Stimulated activated CD8-positive, alpha-beta memory T cell treated with anti-CD3 and anti-CD28 coated beads, Interleukin-7, amount 100 ng/mL, for 1 hour (primary cell): ENCODE data around the gene HCST.
"Not testable (repeated sequence)": the region's sequence is repeated elsewhere in the genome, so short reads cannot be mapped to it uniquely, and the experiment has no call there.

Source experiments
- DNase-seq, 2 donors: peaks; one replicate each; pipeline ENCODE4 v3.0.0-alpha.2; 2020; ENCODE audit warnings: low read depth in 2 of 2

HCST gene, protein sequence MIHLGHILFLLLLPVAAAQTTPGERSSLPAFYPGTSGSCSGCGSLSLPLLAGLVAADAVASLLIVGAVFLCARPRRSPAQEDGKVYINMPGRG

DNA sequence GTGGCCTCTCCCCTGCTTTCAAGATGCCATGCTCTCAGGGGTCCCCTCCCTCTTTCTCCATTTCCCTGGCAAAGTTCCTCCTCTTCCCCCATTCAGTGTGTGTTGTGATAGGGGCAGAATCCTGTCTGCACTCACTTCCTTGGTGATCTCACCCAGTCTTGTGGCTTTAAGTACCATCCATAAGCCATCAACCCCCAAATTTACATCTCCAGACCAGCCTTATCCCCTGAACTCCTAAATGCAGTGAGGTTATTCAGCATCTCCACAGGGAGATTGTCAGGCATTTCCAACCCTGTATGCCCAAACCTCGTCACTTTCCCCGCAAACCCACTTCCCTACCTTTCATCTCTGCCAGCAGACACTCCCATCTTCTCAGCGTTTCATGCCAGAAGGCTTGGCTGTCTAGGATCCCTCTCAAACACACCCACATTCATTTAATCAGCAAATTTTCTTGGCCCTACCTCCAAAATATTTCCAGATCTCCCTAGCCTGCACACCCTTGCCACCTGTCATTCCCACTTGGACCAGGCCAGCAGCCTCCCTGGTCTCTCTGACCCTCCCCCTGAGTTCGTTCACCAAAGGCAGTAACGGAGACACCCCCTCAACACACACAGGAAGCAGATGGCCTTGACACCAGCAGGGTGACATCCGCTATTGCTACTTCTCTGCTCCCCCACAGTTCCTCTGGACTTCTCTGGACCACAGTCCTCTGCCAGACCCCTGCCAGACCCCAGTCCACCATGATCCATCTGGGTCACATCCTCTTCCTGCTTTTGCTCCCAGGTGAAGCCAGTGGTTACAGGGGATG, at the start of gene HCST:
TSS of gene HCST (plus strand) at position 676 of the 808 bp plus-strand sequence. CDS start at position 741, 65 bp downstream.
- no peak for DNase-seq

DNA sequence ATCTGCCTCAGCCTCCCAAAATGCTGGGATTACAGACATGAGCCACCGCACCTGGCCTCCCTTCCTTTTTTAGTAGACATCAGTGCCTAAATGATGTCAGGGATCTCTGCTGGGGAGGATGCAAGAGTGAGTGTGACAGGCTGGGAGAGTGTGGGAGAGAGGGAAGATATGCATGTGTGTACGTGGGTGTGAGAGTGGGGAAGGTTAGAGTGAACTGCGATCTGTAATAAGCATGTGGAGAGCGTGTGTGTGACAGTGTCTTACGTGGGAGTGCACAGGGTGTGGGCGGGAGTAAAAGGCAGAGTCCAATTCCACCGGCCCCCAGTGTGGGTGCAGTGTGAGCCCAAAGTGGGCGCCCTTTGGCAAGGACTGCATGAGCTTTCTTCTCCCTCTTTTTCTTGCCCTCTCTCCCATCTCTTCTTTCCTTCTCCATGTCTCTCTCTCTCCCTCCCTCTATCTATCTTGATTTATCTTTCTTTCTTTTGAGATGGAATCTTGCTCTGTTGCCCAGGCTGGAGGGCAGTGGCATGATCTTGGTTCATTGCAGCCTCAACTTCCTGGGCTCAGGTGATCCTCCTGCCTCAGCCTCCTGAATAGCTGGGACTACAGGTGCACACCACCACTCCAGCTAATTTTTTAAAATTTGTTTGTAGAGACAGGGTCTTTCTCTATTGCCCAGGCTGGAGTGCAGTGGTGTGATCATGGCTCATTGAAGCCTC, 49.1 kb upstream of the HCST start:
- no peak for DNase-seq

DNA sequence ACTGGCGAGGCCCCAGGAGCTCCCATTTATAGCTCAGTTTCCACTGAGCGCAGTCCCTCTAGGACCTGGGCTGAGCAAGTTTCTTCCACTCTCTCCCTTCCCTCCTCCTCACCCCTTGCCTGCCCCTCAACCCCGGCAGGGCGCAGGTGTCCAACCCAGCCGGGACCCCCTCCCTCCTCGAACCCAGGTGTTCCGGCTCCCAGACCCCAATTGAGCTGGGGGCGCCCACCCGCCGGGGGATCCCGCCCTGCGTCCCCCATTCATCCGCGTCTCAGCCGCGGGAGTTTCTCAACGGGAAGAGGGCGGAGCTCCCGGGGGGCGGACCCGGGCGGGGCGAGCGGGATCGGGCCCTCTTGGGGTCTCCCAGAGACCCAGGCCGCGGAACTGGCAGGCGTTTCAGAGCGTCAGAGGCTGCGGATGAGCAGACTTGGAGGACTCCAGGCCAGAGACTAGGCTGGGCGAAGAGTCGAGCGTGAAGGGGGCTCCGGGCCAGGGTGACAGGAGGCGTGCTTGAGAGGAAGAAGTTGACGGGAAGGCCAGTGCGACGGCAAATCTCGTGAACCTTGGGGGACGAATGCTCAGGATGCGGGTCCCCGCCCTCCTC, 45.7 kb upstream of the HCST start, which contains the start of gene KIRREL2:
TSS of gene KIRREL2 (plus strand) at position 366 of the 604 bp plus-strand sequence. CDS start at position 575, 209 bp downstream.
- no peak for DNase-seq

DNA sequence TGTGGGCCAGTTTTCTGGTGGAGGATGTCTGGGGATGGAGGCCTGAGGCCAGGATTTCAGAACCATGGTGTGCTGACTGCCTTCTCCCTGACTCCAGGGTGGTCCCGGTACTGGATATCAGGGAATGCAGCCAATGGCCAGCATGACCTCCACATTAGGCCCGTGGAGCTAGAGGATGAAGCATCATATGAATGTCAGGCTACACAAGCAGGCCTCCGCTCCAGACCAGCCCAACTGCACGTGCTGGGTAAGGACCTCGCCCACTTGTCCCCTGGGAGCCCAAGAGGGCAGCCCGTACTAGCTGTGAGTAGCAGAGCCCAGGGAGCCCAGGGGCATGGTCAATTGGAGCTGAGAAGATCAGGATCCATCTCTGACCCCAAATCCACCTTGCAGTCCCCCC, 44.0 kb upstream of the HCST start:
- DNase-seq: no peak

DNA sequence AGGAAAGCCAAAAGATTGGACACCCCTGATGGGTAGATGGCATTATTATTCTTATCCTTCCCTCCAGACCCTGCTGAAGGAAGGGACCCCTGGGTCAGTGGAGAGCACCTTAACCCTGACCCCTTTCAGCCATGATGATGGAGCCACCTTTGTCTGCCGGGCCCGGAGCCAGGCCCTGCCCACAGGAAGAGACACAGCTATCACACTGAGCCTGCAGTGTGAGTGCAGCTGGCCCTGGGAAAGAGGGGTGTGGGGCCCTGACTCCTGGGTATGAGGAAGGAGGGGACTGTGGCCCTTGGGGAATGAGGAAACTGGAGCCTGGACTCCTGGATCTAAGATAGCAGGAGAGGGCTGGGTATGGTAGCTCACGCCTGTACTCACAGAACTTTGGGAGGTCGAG, 42.9 kb upstream of the HCST start:
- DNase-seq: no peak

- DNase-seq: no peak
Observed at GRCh38 chr19:35860436-35860817, 41.9 kb upstream of the HCST start.

DNA sequence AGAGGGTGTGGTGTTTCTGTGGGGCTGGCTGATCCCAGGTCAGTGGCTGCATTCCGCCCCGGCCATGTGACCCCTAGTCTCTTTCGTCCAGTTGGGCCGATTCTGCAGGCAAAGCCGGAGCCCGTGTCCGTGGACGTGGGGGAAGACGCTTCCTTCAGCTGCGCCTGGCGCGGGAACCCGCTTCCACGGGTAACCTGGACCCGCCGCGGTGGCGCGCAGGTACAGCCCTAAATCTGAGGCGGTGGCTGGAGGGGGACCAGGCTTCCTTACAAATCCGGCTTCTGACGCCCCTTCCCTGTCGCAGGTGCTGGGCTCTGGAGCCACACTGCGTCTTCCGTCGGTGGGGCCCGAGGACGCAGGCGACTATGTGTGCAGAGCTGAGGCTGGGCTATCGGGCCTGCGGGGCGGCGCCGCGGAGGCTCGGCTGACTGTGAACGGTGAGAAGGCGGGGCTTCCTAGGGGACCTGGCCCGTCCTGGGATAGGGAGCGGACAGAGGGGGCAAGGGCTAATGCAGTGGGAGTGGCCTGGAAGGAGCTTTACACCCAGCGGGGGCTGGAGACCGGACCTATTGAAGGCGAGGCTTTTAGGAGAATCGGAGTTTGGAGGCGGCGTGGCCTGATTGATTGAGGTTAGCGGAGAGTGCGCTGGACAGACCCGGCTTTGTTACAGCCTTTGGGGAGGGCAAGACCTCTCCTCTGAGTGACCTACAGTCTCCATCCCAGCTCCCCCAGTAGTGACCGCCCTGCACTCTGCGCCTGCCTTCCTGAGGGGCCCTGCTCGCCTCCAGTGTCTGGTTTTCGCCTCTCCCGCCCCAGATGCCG, 41.3 kb upstream of the HCST start:
- DNase-seq: no peak

GRCh38 chr19:35861640-35862160, 40.6 kb upstream of the HCST start:
- no peak for DNase-seq

DNA sequence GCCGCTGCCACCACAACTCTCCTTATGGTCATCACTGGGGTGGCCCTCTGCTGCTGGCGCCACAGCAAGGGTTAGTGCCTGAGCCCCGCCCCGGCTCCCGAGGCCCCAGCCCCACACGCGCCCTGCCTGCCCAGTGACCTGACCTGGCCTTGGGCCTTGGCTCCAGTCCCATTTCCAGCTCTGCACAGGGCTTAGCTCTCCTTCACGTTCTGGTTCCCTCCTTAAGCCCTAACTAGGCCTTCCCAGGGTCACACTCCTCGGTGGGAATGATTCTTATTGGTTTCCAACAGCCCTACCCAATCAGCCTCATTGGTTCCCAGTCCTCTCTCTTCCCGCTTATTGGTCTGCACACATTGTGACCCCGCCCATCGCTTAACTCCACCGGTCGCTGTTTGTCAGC, 39.8 kb upstream of the HCST start:
- DNase-seq: no peak

GRCh38 chr19:35863018-35863417, 39.3 kb upstream of the HCST start:
- no peak for DNase-seq

DNA sequence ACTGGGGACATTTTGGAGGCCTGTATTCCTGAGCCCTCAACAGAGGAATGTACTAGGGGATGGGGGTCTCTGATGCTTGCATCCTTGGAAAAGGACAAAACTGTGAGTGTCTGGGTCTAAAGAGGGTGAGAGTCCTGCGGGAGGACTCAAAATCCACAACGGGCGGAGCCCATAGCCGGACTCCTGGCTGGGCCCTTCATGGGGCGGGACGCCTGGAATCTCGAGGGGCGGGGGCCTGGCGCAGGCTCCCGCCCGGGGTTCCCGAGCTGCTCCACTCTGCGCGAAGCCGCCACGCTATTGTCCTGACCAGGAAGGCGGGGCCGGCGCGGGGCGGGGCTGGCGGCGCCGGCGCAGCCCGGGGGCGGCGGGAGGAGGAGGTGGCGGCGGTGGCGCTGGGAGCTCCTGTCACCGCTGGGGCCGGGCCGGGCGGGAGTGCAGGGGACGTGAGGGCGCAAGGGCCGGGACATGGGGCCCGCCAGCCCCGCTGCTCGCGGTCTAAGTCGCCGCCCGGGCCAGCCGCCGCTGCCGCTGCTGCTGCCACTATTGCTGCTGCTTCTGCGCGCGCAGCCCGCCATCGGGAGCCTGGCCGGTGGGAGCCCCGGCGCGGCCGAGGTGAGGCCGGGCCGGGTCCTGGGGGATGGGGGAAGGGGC, 34.0 kb upstream of the HCST start, which contains the start of gene APLP1:
TSS of gene APLP1 (plus strand) at position 403 of the 651 bp plus-strand sequence. CDS start at position 466, 63 bp downstream.
- no peak for DNase-seq

- no peak for DNase-seq
Observed at GRCh38 chr19:35868823-35869326, 33.5 kb upstream of the HCST start.

- DNase-seq: no peak
Observed at GRCh38 chr19:35869327-35870123, 32.8 kb upstream of the HCST start.

DNA sequence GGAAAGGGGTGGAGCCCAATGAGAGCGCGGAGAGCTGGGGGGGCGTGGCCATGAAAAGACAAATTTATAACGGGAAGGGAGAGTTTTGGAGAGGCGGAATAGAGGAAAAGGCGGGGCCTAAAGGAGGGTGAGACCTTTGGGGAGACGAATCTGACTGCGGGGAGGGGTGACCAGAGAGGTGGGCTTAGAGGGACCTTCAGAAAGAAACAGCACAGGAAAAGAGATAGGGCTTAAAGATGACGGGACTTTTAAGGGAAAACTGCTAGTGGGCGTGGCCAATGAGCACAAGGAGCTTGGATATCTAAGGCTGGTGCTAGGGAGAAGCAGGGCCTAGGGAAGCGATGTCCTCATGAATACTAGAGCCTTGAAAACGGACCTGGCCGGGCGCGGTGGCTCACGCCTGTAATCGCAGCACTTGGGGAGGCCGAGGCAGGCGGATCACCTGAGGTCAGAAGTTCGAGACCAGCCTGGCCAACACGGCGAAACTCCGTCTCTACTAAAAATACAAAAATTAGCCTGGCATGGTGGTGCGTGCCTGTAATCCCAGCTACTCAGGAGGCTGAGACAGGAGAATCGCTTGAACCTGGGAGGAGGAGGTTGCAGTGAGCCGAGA, 32.1 kb upstream of the HCST start:
- not testable (repeated sequence) for DNase-seq

DNA sequence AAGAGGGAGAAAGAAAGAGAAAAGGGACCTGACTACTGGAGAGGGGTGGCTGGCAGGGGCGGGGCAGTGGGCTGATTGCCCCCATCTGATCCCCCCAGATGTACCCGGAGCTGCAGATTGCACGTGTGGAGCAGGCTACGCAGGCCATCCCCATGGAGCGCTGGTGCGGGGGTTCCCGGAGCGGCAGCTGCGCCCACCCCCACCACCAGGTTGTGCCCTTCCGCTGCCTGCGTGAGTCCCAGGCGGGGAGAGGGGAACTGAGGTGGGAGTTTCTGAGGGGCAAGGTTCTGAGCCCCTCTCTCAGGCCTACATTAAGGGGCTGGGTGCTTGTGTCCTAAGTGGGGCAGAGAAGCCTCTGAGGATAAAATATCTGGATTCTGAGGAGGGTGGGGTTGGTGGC, 31.5 kb upstream of the HCST start:
- DNase-seq: no peak

DNA sequence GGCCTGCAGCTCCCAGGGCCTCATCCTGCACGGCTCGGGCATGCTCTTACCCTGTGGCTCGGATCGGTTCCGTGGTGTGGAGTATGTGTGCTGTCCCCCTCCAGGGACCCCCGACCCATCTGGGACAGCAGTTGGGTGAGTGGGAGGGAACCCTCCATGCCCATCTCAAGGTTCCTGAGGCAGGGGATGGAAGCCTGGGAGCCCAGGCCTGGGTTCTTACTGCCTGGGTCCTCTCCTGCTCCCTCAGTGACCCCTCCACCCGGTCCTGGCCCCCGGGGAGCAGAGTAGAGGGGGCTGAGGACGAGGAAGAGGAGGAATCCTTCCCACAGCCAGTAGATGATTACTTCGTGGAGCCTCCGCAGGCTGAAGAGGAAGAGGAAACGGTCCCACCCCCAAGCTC, 30.7 kb upstream of the HCST start:
- DNase-seq: no peak

DNA sequence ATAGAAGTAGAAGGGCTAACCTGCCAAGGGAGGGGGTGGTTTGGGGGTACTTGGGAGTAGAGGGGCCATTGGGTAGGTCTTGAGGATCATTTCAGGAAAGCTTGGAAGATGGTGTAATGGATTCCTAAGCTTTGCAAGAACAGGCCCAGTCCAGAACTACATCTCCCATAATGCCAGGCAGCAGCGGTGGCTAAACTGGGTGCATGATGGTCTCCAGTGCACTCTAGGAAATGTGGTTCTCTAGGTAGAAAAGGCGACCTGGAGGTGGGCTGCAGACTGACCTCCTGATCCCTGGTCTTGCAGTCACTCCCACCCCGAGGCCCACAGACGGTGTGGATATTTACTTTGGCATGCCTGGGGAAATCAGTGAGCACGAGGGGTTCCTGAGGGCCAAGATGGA, 30.1 kb upstream of the HCST start:
- DNase-seq: no peak

DNA sequence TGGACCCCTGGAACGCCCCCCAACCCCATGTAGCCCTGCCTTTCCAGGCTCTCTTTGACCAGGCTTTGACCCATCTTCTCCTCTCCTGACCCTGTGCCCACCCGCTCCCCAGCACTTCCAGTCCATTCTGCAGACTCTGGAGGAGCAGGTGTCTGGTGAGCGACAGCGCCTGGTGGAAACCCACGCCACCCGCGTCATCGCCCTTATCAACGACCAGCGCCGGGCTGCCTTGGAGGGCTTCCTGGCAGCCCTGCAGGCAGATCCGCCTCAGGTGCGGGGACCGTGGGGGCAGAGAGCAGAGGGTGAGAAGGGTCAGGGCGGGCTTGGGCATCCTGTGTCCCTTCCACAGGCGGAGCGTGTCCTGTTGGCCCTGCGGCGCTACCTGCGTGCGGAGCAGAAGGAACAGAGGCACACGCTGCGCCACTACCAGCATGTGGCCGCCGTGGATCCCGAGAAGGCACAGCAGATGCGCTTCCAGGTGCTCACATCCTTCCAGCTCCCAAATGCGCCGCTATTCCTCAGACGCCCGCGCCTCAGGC, 27.9 kb upstream of the HCST start:
- no peak for DNase-seq

DNA sequence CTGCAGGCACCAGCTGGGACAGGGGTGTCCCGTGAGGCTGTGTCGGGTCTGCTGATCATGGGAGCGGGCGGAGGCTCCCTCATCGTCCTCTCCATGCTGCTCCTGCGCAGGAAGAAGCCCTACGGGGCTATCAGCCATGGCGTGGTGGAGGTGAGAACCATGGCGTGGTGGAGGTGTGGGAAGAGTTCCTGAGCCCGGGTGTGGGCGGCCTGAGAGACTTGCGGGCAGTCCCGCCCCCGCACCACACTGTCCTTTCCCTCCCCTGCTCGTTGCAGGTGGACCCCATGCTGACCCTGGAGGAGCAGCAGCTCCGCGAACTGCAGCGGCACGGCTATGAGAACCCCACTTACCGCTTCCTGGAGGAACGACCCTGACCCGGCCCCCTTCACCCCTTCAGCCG, 23.3 kb upstream of the HCST start:
- DNase-seq: no peak
